ENCODE data around the gene COL1A2. TPM values are rescaled to one million over a fixed set of nuclear protein-coding genes. Genes with fewer than 3 reads are reported as not detected.

COL1A2 gene
- total RNA-seq, 1 experiment from 2014 or later: 42.1 TPM

GRCh38 chr7:94446308-94446707 is 51.6 kb downstream of the COL1A2 start:
- Mint-ChIP-seq H3K4me3 (no peak overlapping the region), H3K27ac (no peak overlapping the region), H3K4me1 (no peaks in the 10 kb centered on the region), H3K27me3 (ENCODE audit: low read depth) (no peaks in the 10 kb centered on the region), H3K9me3 (no peaks in the 10 kb centered on the region), H3K36me3 (ENCODE audit: insufficient read depth in 1 of 3, low read depth in 3 of 3) (no peaks in the 10 kb centered on the region)
- Histone ChIP-seq H3K79me2 (ENCODE audit: insufficient read depth, low read length) (no peaks in the 10 kb centered on the region), H3K23me2 (ENCODE audit: insufficient read length, low read depth, low read length, poor library complexity, severe bottlenecking) (no peaks in the 10 kb centered on the region), H2BK5ac (ENCODE audit: insufficient read length, low read length) (no peak overlapping the region), H3T11ph (ENCODE audit: low read length) (no peak overlapping the region), H3K4me1 (ENCODE audit: insufficient read depth, low read length) (no peaks in the 10 kb centered on the region), H3K27ac (ENCODE audit: insufficient read length, low read depth, low read length) (no peak overlapping the region), H3K56ac (ENCODE audit: insufficient read length, low read depth, low read length) (no peak overlapping the region), H3K79me1 (ENCODE audit: insufficient read depth, low read depth, low read length, poor library complexity, severe bottlenecking) (no peaks in the 10 kb centered on the region), H4K20me1 (ENCODE audit: control insufficient read depth, insufficient read depth, insufficient read length) (no peaks in the 10 kb centered on the region), H2BK120ac (ENCODE audit: low read depth, low read length, poor library complexity, severe bottlenecking) (no peak overlapping the region), H4K8ac (replicated peaks; ENCODE audit: insufficient read length, low read depth, low read length) (no peak overlapping the region), H3K18ac (ENCODE audit: insufficient read length, low read depth, low read length) (no peak overlapping the region), H3K14ac (ENCODE audit: insufficient read depth, low read length) (no peak overlapping the region), H2BK12ac (ENCODE audit: insufficient read length, low read depth, low read length) (no peak overlapping the region), H2BK20ac (ENCODE audit: low read depth, low read length, poor library complexity, severe bottlenecking) (no peak overlapping the region), H2BK15ac (ENCODE audit: low read depth, low read length) (no peak overlapping the region), H3K27me3 (ENCODE audit: insufficient read depth, low read length) (no peaks in the 10 kb centered on the region), H3K9me3 (ENCODE audit: control insufficient read depth, low read depth, low read length) (no peaks in the 10 kb centered on the region), H3K9ac (ENCODE audit: extremely low read depth, insufficient read length, low read length) (no peak overlapping the region), H3K4ac (ENCODE audit: low read depth, low read length) (no peak overlapping the region), H4K5ac (ENCODE audit: insufficient read length, low read depth, low read length) (no peak overlapping the region), H3K4me2 (ENCODE audit: insufficient read depth, insufficient read length, low read length) (no peak overlapping the region), H4K91ac (ENCODE audit: insufficient read length, low read depth, low read length) (no peak overlapping the region), H2AFZ (ENCODE audit: low read length) (no peak overlapping the region), H2AK5ac (ENCODE audit: insufficient read length, low read length) (no peak overlapping the region), H3K23ac (ENCODE audit: insufficient read length, low read depth, low read length) (no peak overlapping the region)
- DNase-seq: no peak
- WGBS (ENCODE audit: extremely low coverage, insufficient read length, low lambda C conversion rate): no CpG with 5 or more reads among the region's 5 CpGs
- TF ChIP-seq, protein P1, sequence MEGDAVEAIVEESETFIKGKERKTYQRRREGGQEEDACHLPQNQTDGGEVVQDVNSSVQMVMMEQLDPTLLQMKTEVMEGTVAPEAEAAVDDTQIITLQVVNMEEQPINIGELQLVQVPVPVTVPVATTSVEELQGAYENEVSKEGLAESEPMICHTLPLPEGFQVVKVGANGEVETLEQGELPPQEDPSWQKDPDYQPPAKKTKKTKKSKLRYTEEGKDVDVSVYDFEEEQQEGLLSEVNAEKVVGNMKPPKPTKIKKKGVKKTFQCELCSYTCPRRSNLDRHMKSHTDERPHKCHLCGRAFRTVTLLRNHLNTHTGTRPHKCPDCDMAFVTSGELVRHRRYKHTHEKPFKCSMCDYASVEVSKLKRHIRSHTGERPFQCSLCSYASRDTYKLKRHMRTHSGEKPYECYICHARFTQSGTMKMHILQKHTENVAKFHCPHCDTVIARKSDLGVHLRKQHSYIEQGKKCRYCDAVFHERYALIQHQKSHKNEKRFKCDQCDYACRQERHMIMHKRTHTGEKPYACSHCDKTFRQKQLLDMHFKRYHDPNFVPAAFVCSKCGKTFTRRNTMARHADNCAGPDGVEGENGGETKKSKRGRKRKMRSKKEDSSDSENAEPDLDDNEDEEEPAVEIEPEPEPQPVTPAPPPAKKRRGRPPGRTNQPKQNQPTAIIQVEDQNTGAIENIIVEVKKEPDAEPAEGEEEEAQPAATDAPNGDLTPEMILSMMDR (conservative IDR thresholded peaks at IDR 0.05): no peak

Measured in H9 (cell line).